NB4 (cell line): ENCODE measurements around the gene FPGS.

ENCODE experiments used
- MYC ChIP-seq: IDR thresholded peaks from 2 replicates; pipeline ENCODE4 v1.6.1; 2011; ENCODE audit warnings: low read depth, low read length
- POLR2A ChIP-seq: IDR thresholded peaks from 2 replicates; pipeline ENCODE4 v1.6.1; 2011; ENCODE audit warnings: mild to moderate bottlenecking; ENCODE audit not compliant: insufficient read length; ENCODE audit errors: extremely low read depth
- TF ChIP-seq, protein P1 (sequence below): IDR thresholded peaks from one replicate; pipeline ENCODE4 v1.5.1; 2012; ENCODE audit warnings: low read depth, low read length

DNA sequence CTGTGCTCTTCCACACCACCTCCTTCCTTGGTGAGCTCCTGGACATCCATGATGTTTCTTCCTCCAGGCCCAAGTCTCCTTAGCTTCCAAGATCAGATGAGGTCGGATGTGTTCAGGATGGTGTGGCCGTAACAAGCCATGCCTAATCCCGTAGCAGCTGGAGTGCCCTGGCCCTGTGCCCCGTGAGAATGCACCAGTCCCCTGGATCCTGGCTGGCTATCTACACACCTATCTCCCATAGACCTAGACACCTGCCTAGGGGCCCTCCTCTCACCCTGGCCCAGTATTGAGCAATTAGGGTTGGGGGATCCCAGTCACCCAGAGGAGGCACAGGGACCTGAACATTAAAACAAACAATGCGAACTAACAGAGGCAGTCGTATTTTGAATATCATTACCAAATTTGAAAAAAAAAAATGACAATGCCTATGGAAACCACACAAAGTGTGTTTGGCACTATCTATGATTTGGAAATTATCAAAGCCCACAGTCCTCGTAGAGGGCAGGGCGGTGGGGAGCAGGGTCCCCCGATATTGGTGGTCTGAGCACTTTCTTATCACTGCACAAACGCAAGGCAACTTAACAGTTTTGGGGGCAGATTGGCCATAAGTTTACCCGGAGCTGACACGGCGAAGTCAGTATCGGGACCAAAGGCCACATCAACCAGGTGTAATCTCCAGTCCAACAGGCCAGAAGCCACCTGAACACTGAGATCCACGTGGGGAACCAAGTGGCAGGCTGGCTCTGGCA is 38.6 kb downstream of the FPGS start:
- no peak for TF ChIP-seq POLR2A
- TF ChIP-seq, protein P1, sequence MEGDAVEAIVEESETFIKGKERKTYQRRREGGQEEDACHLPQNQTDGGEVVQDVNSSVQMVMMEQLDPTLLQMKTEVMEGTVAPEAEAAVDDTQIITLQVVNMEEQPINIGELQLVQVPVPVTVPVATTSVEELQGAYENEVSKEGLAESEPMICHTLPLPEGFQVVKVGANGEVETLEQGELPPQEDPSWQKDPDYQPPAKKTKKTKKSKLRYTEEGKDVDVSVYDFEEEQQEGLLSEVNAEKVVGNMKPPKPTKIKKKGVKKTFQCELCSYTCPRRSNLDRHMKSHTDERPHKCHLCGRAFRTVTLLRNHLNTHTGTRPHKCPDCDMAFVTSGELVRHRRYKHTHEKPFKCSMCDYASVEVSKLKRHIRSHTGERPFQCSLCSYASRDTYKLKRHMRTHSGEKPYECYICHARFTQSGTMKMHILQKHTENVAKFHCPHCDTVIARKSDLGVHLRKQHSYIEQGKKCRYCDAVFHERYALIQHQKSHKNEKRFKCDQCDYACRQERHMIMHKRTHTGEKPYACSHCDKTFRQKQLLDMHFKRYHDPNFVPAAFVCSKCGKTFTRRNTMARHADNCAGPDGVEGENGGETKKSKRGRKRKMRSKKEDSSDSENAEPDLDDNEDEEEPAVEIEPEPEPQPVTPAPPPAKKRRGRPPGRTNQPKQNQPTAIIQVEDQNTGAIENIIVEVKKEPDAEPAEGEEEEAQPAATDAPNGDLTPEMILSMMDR: no peak
- TF ChIP-seq MYC: no peak
